Neural cell (in vitro differentiated cells): ENCODE results near the gene GABBR2. TPM values are rescaled to one million over a fixed set of nuclear protein-coding genes. Genes with fewer than 3 reads are reported as not detected.

Source experiments
- H2AFZ ChIP-seq: fragments of 200-600, 300-800 bp; sonication (generic), shearing (Covaris generic); 2 replicates; pipeline ENCODE4 v1.6.0; 2014; ENCODE audit warnings: low read depth, mild to moderate bottlenecking, antibody characterized with exemption, low read length, moderate library complexity
- H3F3A ChIP-seq: fragments of 200-600 bp; shearing (Covaris generic); 2 replicates; pipeline ENCODE4 v1.6.1; 2016; ENCODE audit warnings: mild to moderate bottlenecking, moderate library complexity, mixed read lengths, antibody characterized with exemption, low read length; ENCODE audit not compliant: insufficient read depth, poor library complexity, severe bottlenecking
- H3K27ac ChIP-seq: fragments of 200-600, 300-800 bp; sonication (generic), shearing (Covaris generic); 2 replicates; pipeline ENCODE4 v1.5.1; 2014; ENCODE audit warnings: mild to moderate bottlenecking, low read length, moderate library complexity
- H3K27me3 ChIP-seq: fragments of 300-800, 200-600 bp; sonication (generic), shearing (Covaris generic); 2 replicates; pipeline ENCODE4 v1.6.0; 2014; ENCODE audit warnings: mild to moderate bottlenecking, low read depth, low read length, moderate library complexity; ENCODE audit not compliant: insufficient read depth
- H3K36me3 ChIP-seq: fragments of 300-800, 200-600 bp; sonication (generic), shearing (Covaris generic); 2 replicates; pipeline ENCODE4 v1.5.1; 2014; ENCODE audit warnings: mild to moderate bottlenecking, antibody characterized with exemption, low read length, moderate library complexity; ENCODE audit not compliant: insufficient read depth
- H3K4me2 ChIP-seq: fragments of 300-800, 200-600 bp; sonication (generic), shearing (Covaris generic); 2 replicates; pipeline ENCODE4 v1.6.0; 2014; ENCODE audit warnings: mild to moderate bottlenecking, low read length
- H3K4me3 ChIP-seq: fragments of 300-800, 200-600 bp; sonication (generic), shearing (Covaris generic); 2 replicates; pipeline ENCODE4 v1.5.1; 2014; ENCODE audit warnings: mild to moderate bottlenecking, low read length, moderate library complexity
- H3K79me2 ChIP-seq: fragments of 200-600 bp; shearing (Covaris generic); replicated peaks from 2 replicates; pipeline ENCODE4 v1.6.0; 2014; ENCODE audit warnings: mild to moderate bottlenecking, low read length, moderate library complexity; ENCODE audit not compliant: insufficient read depth
- H3K9ac ChIP-seq: fragments of 300-800, 200-600 bp; sonication (generic), shearing (Covaris generic); 2 replicates; pipeline ENCODE4 v1.6.1; 2016; ENCODE audit warnings: mild to moderate bottlenecking, low read length, mixed read lengths
- H3K9me2 ChIP-seq: fragments of 200-600 bp; shearing (Covaris generic); 2 replicates; pipeline ENCODE4 v1.6.1; 2016; ENCODE audit warnings: mild to moderate bottlenecking, low read length, mixed read lengths; ENCODE audit not compliant: insufficient read depth
- H3K9me3 ChIP-seq: fragments of 200-600, 300-800 bp; sonication (generic), shearing (Covaris generic); 2 replicates; pipeline ENCODE4 v1.6.1; 2016; ENCODE audit warnings: mild to moderate bottlenecking, mixed run types, low read length, moderate library complexity, mixed read lengths
- H4K20me1 ChIP-seq: fragments of 200-600 bp; shearing (Covaris generic); 2 replicates; pipeline ENCODE4 v1.6.1; 2016; ENCODE audit warnings: mild to moderate bottlenecking, mixed run types; ENCODE audit not compliant: insufficient read depth
- CTCF ChIP-seq: fragments of 450-650 bp; IDR thresholded peaks from 2 replicates; pipeline ENCODE4 v1.5.1; 2014; ENCODE audit warnings: antibody characterized with exemption, mild to moderate bottlenecking, moderate library complexity; ENCODE audit not compliant: poor library complexity, severe bottlenecking
- EP300 ChIP-seq: fragments of 450-650 bp; conservative IDR thresholded peaks from 2 replicates; pipeline ENCODE4 v1.6.1; 2014; ENCODE audit warnings: antibody characterized with exemption, mild to moderate bottlenecking, moderate library complexity; ENCODE audit not compliant: poor library complexity, severe bottlenecking
- EZH2 ChIP-seq: fragments of 200-600, 300-800 bp; shearing (Covaris generic), sonication (generic); IDR thresholded peaks from 2 replicates; pipeline ENCODE4 v1.6.1; 2014; ENCODE audit warnings: antibody characterized with exemption, low read length, borderline replicate concordance, mild to moderate bottlenecking; ENCODE audit not compliant: insufficient read depth, poor library complexity, severe bottlenecking
- MXI1 ChIP-seq: fragments of 450-650 bp; conservative IDR thresholded peaks from 2 replicates; pipeline ENCODE4 v1.6.1; 2014; ENCODE audit warnings: antibody characterized with exemption, mild to moderate bottlenecking; ENCODE audit not compliant: poor library complexity, severe bottlenecking
- POLR2AphosphoS5 ChIP-seq: IDR thresholded peaks from 2 replicates; pipeline ENCODE4 v1.6.1; 2012
- RAD21 ChIP-seq: fragments of 450-650 bp; conservative IDR thresholded peaks from 2 replicates; pipeline ENCODE4 v1.6.1; 2014; ENCODE audit warnings: antibody characterized with exemption, mild to moderate bottlenecking, moderate library complexity
- SMC3 ChIP-seq: fragments of 450-650 bp; conservative IDR thresholded peaks from 2 replicates; pipeline ENCODE4 v1.6.1; 2014; ENCODE audit warnings: antibody characterized with exemption, mild to moderate bottlenecking, moderate library complexity; ENCODE audit not compliant: poor library complexity
- TAF1 ChIP-seq: IDR thresholded peaks from 2 replicates; pipeline ENCODE4 v1.6.1; 2012; ENCODE audit warnings: low read depth
- polyA plus RNA-seq: library from polyadenylated mRNA; depleted of rRNA; stranded (reverse); fragments of >200 nt; gene quantifications from 2 replicates; pipeline ENCODE4 v1.2.3, GENCODE V29; 2014
- TF ChIP-seq, protein P1 (sequence below): IDR thresholded peaks from 2 replicates; pipeline ENCODE4 v1.6.1; 2012; ENCODE audit warnings: borderline replicate concordance

GABBR2 gene
- polyA plus RNA-seq, 1 donor from 2014 or later, result 7.1 TPM

- H4K20me1 ChIP-seq, result no peaks in the 10 kb centered on the region
- no peaks in the 10 kb centered on the region for H3K27me3 ChIP-seq
- no peaks in the 10 kb centered on the region for H3K9me2 ChIP-seq
- TF ChIP-seq RAD21, result no peak
- TF ChIP-seq, protein P1, sequence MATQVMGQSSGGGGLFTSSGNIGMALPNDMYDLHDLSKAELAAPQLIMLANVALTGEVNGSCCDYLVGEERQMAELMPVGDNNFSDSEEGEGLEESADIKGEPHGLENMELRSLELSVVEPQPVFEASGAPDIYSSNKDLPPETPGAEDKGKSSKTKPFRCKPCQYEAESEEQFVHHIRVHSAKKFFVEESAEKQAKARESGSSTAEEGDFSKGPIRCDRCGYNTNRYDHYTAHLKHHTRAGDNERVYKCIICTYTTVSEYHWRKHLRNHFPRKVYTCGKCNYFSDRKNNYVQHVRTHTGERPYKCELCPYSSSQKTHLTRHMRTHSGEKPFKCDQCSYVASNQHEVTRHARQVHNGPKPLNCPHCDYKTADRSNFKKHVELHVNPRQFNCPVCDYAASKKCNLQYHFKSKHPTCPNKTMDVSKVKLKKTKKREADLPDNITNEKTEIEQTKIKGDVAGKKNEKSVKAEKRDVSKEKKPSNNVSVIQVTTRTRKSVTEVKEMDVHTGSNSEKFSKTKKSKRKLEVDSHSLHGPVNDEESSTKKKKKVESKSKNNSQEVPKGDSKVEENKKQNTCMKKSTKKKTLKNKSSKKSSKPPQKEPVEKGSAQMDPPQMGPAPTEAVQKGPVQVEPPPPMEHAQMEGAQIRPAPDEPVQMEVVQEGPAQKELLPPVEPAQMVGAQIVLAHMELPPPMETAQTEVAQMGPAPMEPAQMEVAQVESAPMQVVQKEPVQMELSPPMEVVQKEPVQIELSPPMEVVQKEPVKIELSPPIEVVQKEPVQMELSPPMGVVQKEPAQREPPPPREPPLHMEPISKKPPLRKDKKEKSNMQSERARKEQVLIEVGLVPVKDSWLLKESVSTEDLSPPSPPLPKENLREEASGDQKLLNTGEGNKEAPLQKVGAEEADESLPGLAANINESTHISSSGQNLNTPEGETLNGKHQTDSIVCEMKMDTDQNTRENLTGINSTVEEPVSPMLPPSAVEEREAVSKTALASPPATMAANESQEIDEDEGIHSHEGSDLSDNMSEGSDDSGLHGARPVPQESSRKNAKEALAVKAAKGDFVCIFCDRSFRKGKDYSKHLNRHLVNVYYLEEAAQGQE, result no peak
- TF ChIP-seq SMC3, result no peak
- no peak for TF ChIP-seq POLR2AphosphoS5
- no peak for TF ChIP-seq TAF1
- TF ChIP-seq MXI1, result no peak
- TF ChIP-seq EP300, result no peak
- TF ChIP-seq CTCF, result no peak
- TF ChIP-seq EZH2, result no peak
- H3F3A ChIP-seq, result no peaks in the 10 kb centered on the region
- no peak overlapping the region for H3K4me3 ChIP-seq
- H3K79me2 ChIP-seq, result no peaks in the 10 kb centered on the region
- no peak overlapping the region for H2AFZ ChIP-seq
- H3K4me2 ChIP-seq, result no peak overlapping the region
- no peaks in the 10 kb centered on the region for H3K36me3 ChIP-seq
- H3K9ac ChIP-seq, result no peak overlapping the region
- H3K27ac ChIP-seq, result no peak overlapping the region
- H3K9me3 ChIP-seq, result no peaks in the 10 kb centered on the region
These were observed 100.9 kb downstream of the GABBR2 start for GRCh38 chr9:98607787-98608186.

- no peak overlapping the region for H3K4me2 ChIP-seq
- no peaks in the 10 kb centered on the region for H4K20me1 ChIP-seq
- no peak for TF ChIP-seq CTCF
- TF ChIP-seq TAF1, result no peak
- TF ChIP-seq, protein P1, result no peak
- no peak for TF ChIP-seq EP300
- no peak for TF ChIP-seq POLR2AphosphoS5
- TF ChIP-seq MXI1, result no peak
- TF ChIP-seq EZH2, result no peak
- no peaks in the 10 kb centered on the region for H3K9me2 ChIP-seq
- no peak overlapping the region for H3K4me3 ChIP-seq
- no peaks in the 10 kb centered on the region for H3K27me3 ChIP-seq
- H3K9me3 ChIP-seq, result no peaks in the 10 kb centered on the region
- no peak overlapping the region for H3K27ac ChIP-seq
- no peak overlapping the region for H2AFZ ChIP-seq
- no peaks in the 10 kb centered on the region for H3F3A ChIP-seq
- H3K36me3 ChIP-seq, result no peaks in the 10 kb centered on the region
- H3K79me2 ChIP-seq, result no peaks in the 10 kb centered on the region
- no peak overlapping the region for H3K9ac ChIP-seq
These were observed 101.6 kb downstream of the GABBR2 start for GRCh38 chr9:98607152-98607551.
